HCT116 (cell line): ENCODE data around the gene PCDHGA4. TPM values are rescaled to one million over a fixed set of nuclear protein-coding genes. Genes with fewer than 3 reads are reported as not detected.
A peak's percentile ranks its signal among the peaks of the same experiment; 100 is the strongest.

ENCODE experiments used
- ATAC-seq: fragments of 200-7000 bp; cut with Tn5 transposase; 2 replicates; pipeline ENCODE4 v1.9.1; 2020; ENCODE audit warnings: mild to moderate bottlenecking, moderate library complexity
- BruUV-seq: library from RNA; stranded (reverse); fragments of 400-500 nt; replicated peaks from 2 replicates; lab custom pipeline; 2021; lab: Mats Ljungman, UMichigan
- CTCF ChIA-PET: fragments of 300-600 bp; sonication (Branson Sonifier 250); formaldehyde crosslinking; loops from one replicate; lab custom pipeline; 2021; ENCODE audit warnings: antibody characterized with exemption; lab: Charles Lee
- POLR2A ChIA-PET: fragments of 300-600, 350-600 bp; sonication (Branson Sonifier 250); formaldehyde crosslinking; loops from one replicate; lab custom pipeline; 2021; ENCODE audit warnings: antibody characterized with exemption; lab: Charles Lee
- RAD21 ChIA-PET, 2 experiments: fragments of 300-600 bp; sonication (Branson Sonifier 250); formaldehyde crosslinking; loops; one replicate each; lab custom pipeline; 2023; ENCODE audit warnings: low total read pairs in 2 of 2; ENCODE audit not compliant: uncharacterized antibody in 2 of 2, unreplicated experiment in 2 of 2, low non-redundant PET in 1 of 2; lab: Charles Lee
- DNase-seq: peaks from one replicate; pipeline ENCODE4 v3.0.0-alpha.2; 2010; ENCODE audit warnings: low read depth, low spot score
- H2AFZ ChIP-seq: fragments of 200-600 bp; shearing (Covaris generic), sonication (generic); 2 replicates; pipeline ENCODE4 v1.6.1; 2017; ENCODE audit warnings: low read depth, mixed run types, mixed read lengths, antibody characterized with exemption, low read length; ENCODE audit not compliant: poor library complexity, severe bottlenecking
- H3K27ac ChIP-seq: 2 replicates; pipeline ENCODE4 v1.5.1; 2012; ENCODE audit warnings: low read depth, low read length
- H3K27me3 ChIP-seq: fragments of 200-600 bp; sonication (generic); 2 replicates; pipeline ENCODE4 v1.6.1; 2016; ENCODE audit warnings: mixed run types, low read length, mixed read lengths; ENCODE audit not compliant: insufficient read depth
- H3K36me3 ChIP-seq, 2 experiments: fragments of 200-500 bp in 1 of 2; fragments of 200-600 bp in 1 of 2; sonication (Bioruptor generic) in 1 of 2; sonication (generic) in 1 of 2; 2 replicates each; pipeline versions ENCODE4 v1.5.1 to v1.6.1; 2014 to 2016; ENCODE audit warnings: low read length in 2 of 2, inconsistent platforms in 1 of 2, mixed read lengths in 1 of 2, mixed run types in 1 of 2; ENCODE audit not compliant: insufficient read depth in 2 of 2, control insufficient read depth in 1 of 2
- H3K4me1 ChIP-seq, 2 experiments: fragments of 200-600 bp in 1 of 2; sonication (generic) in 1 of 2; 2 replicates each; pipeline versions ENCODE4 v1.5.1 to v1.6.1; 2012 to 2017; ENCODE audit warnings: low read length in 2 of 2, inconsistent platforms in 1 of 2, mild to moderate bottlenecking in 1 of 2, mixed read lengths in 1 of 2, mixed run types in 1 of 2, moderate library complexity in 1 of 2; ENCODE audit not compliant: insufficient read depth in 2 of 2, control insufficient read depth in 1 of 2
- H3K4me2 ChIP-seq: fragments of 200-600 bp; sonication (generic); 2 replicates; pipeline ENCODE4 v1.6.1; 2017; ENCODE audit warnings: mixed run types, low read length, mixed read lengths
- H3K4me3 ChIP-seq, 2 experiments: fragments of 200-600 bp in 1 of 2; sonication (generic) in 1 of 2; replicated peaks in 1 of 2; 2 replicates each; pipeline ENCODE4 v1.5.1; 2011 to 2016; ENCODE audit warnings: low read length in 2 of 2, control low read depth in 1 of 2, low read depth in 1 of 2, mild to moderate bottlenecking in 1 of 2, mixed read lengths in 1 of 2, mixed run types in 1 of 2
- H3K79me2 ChIP-seq: fragments of 200-600 bp; sonication (generic); 2 replicates; pipeline ENCODE4 v1.6.1; 2017; ENCODE audit warnings: mild to moderate bottlenecking, mixed run types, low read length, moderate library complexity, mixed read lengths; ENCODE audit not compliant: insufficient read depth
- H3K9ac ChIP-seq: fragments of 200-600 bp; sonication (generic); 2 replicates; pipeline ENCODE4 v1.6.1; 2016; ENCODE audit warnings: low read length, mixed read lengths
- H3K9me2 ChIP-seq: fragments of 200-600 bp; sonication (generic), shearing (Covaris generic); 2 replicates; pipeline ENCODE4 v1.6.1; 2017; ENCODE audit warnings: mixed run types, mild to moderate bottlenecking, moderate library complexity; ENCODE audit not compliant: insufficient read depth
- H3K9me3 ChIP-seq, 2 experiments: fragments of 200-500 bp in 1 of 2; fragments of 200-600 bp in 1 of 2; sonication (Bioruptor generic) in 1 of 2; sonication (generic) in 1 of 2; 2 replicates each; pipeline ENCODE4 v1.6.1; 2014 to 2017; ENCODE audit warnings: low read length in 2 of 2, mixed read lengths in 2 of 2, inconsistent platforms in 1 of 2, low read depth in 1 of 2, mild to moderate bottlenecking in 1 of 2, mixed run types in 1 of 2, moderate library complexity in 1 of 2; ENCODE audit not compliant: control insufficient read depth in 1 of 2, insufficient read depth in 1 of 2
- H4K20me1 ChIP-seq: fragments of 200-600 bp; sonication (generic), shearing (Covaris generic); 2 replicates; pipeline ENCODE4 v1.6.1; 2017; ENCODE audit warnings: mixed run types, mild to moderate bottlenecking, moderate library complexity; ENCODE audit not compliant: insufficient read depth
- CTCF ChIP-seq, 3 experiments: fragments of 200-600 bp in 1 of 3; sonication (generic) in 1 of 3; IDR thresholded peaks in 2 of 3; conservative IDR thresholded peaks in 1 of 3; 2 replicates each; pipeline ENCODE4 v1.5.1; 2012 to 2017; ENCODE audit warnings: low read depth in 2 of 3, low read length in 2 of 3, antibody characterized with exemption in 1 of 3, borderline replicate concordance in 1 of 3, control low read depth in 1 of 3, mild to moderate bottlenecking in 1 of 3, mixed read lengths in 1 of 3, mixed run types in 1 of 3, moderate library complexity in 1 of 3; ENCODE audit not compliant: insufficient read depth in 1 of 3
- ELF1 ChIP-seq: IDR thresholded peaks from 2 replicates; pipeline ENCODE4 v1.6.1; 2012; ENCODE audit warnings: low read depth, borderline replicate concordance
- EZH2 ChIP-seq: fragments of 200-600 bp; sonication (generic); IDR thresholded peaks from 2 replicates; pipeline ENCODE4 v1.6.1; 2017; ENCODE audit warnings: antibody characterized with exemption, mixed run types
- POLR2AphosphoS5 ChIP-seq: IDR thresholded peaks from 2 replicates; pipeline ENCODE4 v1.6.1; 2011; ENCODE audit warnings: mild to moderate bottlenecking, low read depth, low read length, moderate library complexity
- RAD21 ChIP-seq: IDR thresholded peaks from 2 replicates; pipeline ENCODE4 v1.6.1; 2012; ENCODE audit warnings: low read depth, mild to moderate bottlenecking
- SP1 ChIP-seq: IDR thresholded peaks from 2 replicates; pipeline ENCODE4 v1.6.1; 2012; ENCODE audit warnings: low read depth
- SRF ChIP-seq: IDR thresholded peaks from 2 replicates; pipeline ENCODE4 v1.6.1; 2012; ENCODE audit warnings: low read depth
- intact Hi-C: fragments of 100-400 bp; cut with micrococcal nuclease; formaldehyde crosslinking; loops from 2 replicates; pipeline ENCODE4 v1.10.0; 2022
- total RNA-seq: library from RNA; stranded (reverse); gene quantifications from one replicate; pipeline ENCODE4 v1.2.1, GENCODE V29; 2021; ENCODE audit not compliant: unreplicated experiment

Gene PCDHGA4
- total RNA-seq, 1 experiment from 2014 or later: not detected

GRCh38 chr5:141328231-141328630 is 26.6 kb upstream of the PCDHGA4 start:
- H3K4me2 ChIP-seq: no peak overlapping the region
- no peaks in the 10 kb centered on the region for H3K9me3 ChIP-seq
- no peaks in the 10 kb centered on the region for H3K79me2 ChIP-seq
- ChIA-PET RAD21 (no interaction called here), POLR2A (no interaction called here), CTCF (interaction anchor here (1.7 kb wide), 1 partner anchor 8 kb away, joined by 6 read pairs; the partner anchor contains the start of gene TAF7)
- no peak for TF ChIP-seq SRF
- no peak for TF ChIP-seq POLR2AphosphoS5
- no peak for TF ChIP-seq SP1
- no peak for TF ChIP-seq EZH2
- no peak for TF ChIP-seq ELF1
- TF ChIP-seq RAD21: no peak
- DNase-seq (no peak), ATAC-seq (no peak)
- no peak overlapping the region for H2AFZ ChIP-seq
- H3K4me1 ChIP-seq: no peaks in the 10 kb centered on the region
- no TSS peak for BruUV-seq
- intact Hi-C loops: no loop called here
- H3K27me3 ChIP-seq: no peaks in the 10 kb centered on the region
- no peak overlapping the region for H3K4me3 ChIP-seq
- H3K9ac ChIP-seq: no peak overlapping the region
- H3K27ac ChIP-seq: no peak overlapping the region
- no peaks in the 10 kb centered on the region for H3K9me2 ChIP-seq
- no peaks in the 10 kb centered on the region for H3K36me3 ChIP-seq
- no peaks in the 10 kb centered on the region for H4K20me1 ChIP-seq

- no peak within 1 kb of the TSS for H3K4me2 ChIP-seq
Observed at GRCh38 chr5:141330299-141331080, 24.3 kb upstream of the PCDHGA4 start, which contains the start of gene PCDHGA1. Gene PCDHGA1, plus strand, starts transcription at chr5:141330514.

More at GRCh38 chr5:141330299-141331080, 24.3 kb upstream of the PCDHGA4 start, which contains the start of gene PCDHGA1:
- ChIA-PET POLR2A (no interaction called here), RAD21 (no interaction called here), CTCF (interaction anchor here (0.7 to 1.5 kb wide), 2 partner anchors 227 to 233 kb away, joined by 3 read pairs; no protein-coding TSS in a partner anchor)
- Histone ChIP-seq H3K4me1 (no peaks in the 10 kb centered on the region), H3K79me2 (no peaks in the 10 kb centered on the region), H2AFZ (no peak within 1 kb of the TSS), H3K4me3 (no peak within 1 kb of the TSS), H3K9me2 (no peaks in the 10 kb centered on the region), H3K36me3 (no peaks in the 10 kb centered on the region), H4K20me1 (no peaks in the 10 kb centered on the region), H3K27me3 (no peaks in the 10 kb centered on the region), H3K27ac (no peak within 1 kb of the TSS), H3K9ac (no peak within 1 kb of the TSS), H3K9me3 (no peaks in the 10 kb centered on the region)
- BruUV-seq: no TSS peak
- intact Hi-C loops: no loop called here
- DNase-seq (no peak), ATAC-seq (0 out of 2 replicates have a peak, but pooled peaks have one; percentile 49)
- TF ChIP-seq EZH2 (no peak), RAD21 (peak; percentile 16; the same call in 1 of the 2 replicates), CTCF (IDR thresholded peaks at IDR 0.05 in 2 of 3, conservative IDR thresholded peaks at IDR 0.05 in 1 of 3; ENCODE audit: borderline replicate concordance in 1 of 3, insufficient read depth in 1 of 3, low read depth in 2 of 3, low read length in 2 of 3) (peak in 2 of 3 experiments; percentile 17 to 39; a peak in 3 of 6 replicates)
